Muscle layer of duodenum (tissue), 2 donors: ENCODE data around the gene IBTK.
"Not testable (repeated sequence)": the region's sequence is repeated elsewhere in the genome, so short reads cannot be mapped to it uniquely, and the experiment has no call there.

Experiments
- H3K27ac ChIP-seq: one replicate; pipeline ENCODE4 v1.7.0; 2013; ENCODE audit warnings: mild to moderate bottlenecking, low read length
- H3K27me3 ChIP-seq: one replicate; pipeline ENCODE4 v1.7.0; 2013; ENCODE audit warnings: low read depth, mild to moderate bottlenecking, control low read depth, low read length
- H3K36me3 ChIP-seq, 2 donors: one replicate each; pipeline ENCODE4 v1.7.0; 2013; ENCODE audit warnings: low read length in 2 of 2, control low read depth in 1 of 2, mild to moderate bottlenecking in 1 of 2; ENCODE audit not compliant: insufficient read depth in 2 of 2, control insufficient read depth in 1 of 2
- H3K4me1 ChIP-seq, 2 donors: one replicate each; pipeline ENCODE4 v1.7.0; 2013; ENCODE audit warnings: low read length in 2 of 2, mild to moderate bottlenecking in 2 of 2, control low read depth in 1 of 2, moderate library complexity in 1 of 2; ENCODE audit not compliant: insufficient read depth in 2 of 2, control insufficient read depth in 1 of 2
- H3K4me3 ChIP-seq, 2 donors: one replicate each; pipeline ENCODE4 v1.7.0; 2013; ENCODE audit warnings: low read length in 2 of 2, low read depth in 1 of 2, mild to moderate bottlenecking in 1 of 2
- H3K9me3 ChIP-seq, 2 donors: one replicate each; pipeline ENCODE4 v1.7.0; 2013; ENCODE audit warnings: low read length in 2 of 2, control low read depth in 1 of 2, mild to moderate bottlenecking in 1 of 2; ENCODE audit not compliant: control insufficient read depth in 1 of 2
- donor health status: healthy.

IBTK gene

GRCh38 chr6:82247505-82248272, at the start of gene IBTK:
IBTK (minus strand) TSS chr6:82247744; CDS start chr6:82240486, 7,258 bp downstream.
- H3K27me3 ChIP-seq: no peaks in the 10 kb centered on the region
- no peaks in the 10 kb centered on the region for H3K9me3 ChIP-seq
- peaks cover 6 to 20% of the 10 kb centered on the region in 2 donors for H3K4me1 ChIP-seq
- peak within 1 kb of the TSS; percentile 93 for H3K27ac ChIP-seq
- H3K36me3 ChIP-seq: peaks cover 0 to 5% of the 10 kb centered on the region in 2 donors
- peak within 1 kb of the TSS; percentile 86 to 92 for H3K4me3 ChIP-seq

GRCh38 chr6:82283771-82284410, 36.3 kb upstream of the IBTK start:
- Histone ChIP-seq H3K4me1 (no peaks in the 10 kb centered on the region), H3K27me3 (no peaks in the 10 kb centered on the region), H3K4me3 (no peak overlapping the region), H3K9me3 (no peaks in the 10 kb centered on the region), H3K36me3 (no peaks in the 10 kb centered on the region), H3K27ac (no peak overlapping the region)

- not testable (repeated sequence) for H3K4me3 ChIP-seq, H3K36me3 ChIP-seq, H3K27me3 ChIP-seq, H3K9me3 ChIP-seq, H3K27ac ChIP-seq, H3K4me1 ChIP-seq
Measured at GRCh38 chr6:82281550-82281949, 34.0 kb upstream of the IBTK start.

- no peaks in the 10 kb centered on the region for H3K27me3 ChIP-seq
- H3K9me3 ChIP-seq: no peaks in the 10 kb centered on the region
- H3K4me1 ChIP-seq: no peaks in the 10 kb centered on the region
- H3K36me3 ChIP-seq: no peaks in the 10 kb centered on the region
- no peak overlapping the region for H3K4me3 ChIP-seq
- no peak overlapping the region for H3K27ac ChIP-seq
Measured at GRCh38 chr6:82277686-82278085, 30.1 kb upstream of the IBTK start.

- no peak overlapping the region for H3K4me3 ChIP-seq
- no peaks in the 10 kb centered on the region for H3K27me3 ChIP-seq
- no peaks in the 10 kb centered on the region for H3K4me1 ChIP-seq
- H3K9me3 ChIP-seq: no peaks in the 10 kb centered on the region
- no peaks in the 10 kb centered on the region for H3K36me3 ChIP-seq
- H3K27ac ChIP-seq: no peak overlapping the region
Measured at GRCh38 chr6:82275686-82276085, 28.1 kb upstream of the IBTK start.

- Histone ChIP-seq H3K27ac (no peak overlapping the region), H3K27me3 (no peaks in the 10 kb centered on the region), H3K4me3 (no peak overlapping the region), H3K9me3 (no peaks in the 10 kb centered on the region), H3K36me3 (no peaks in the 10 kb centered on the region), H3K4me1 (no peaks in the 10 kb centered on the region)
Measured at GRCh38 chr6:82273295-82273694, 25.8 kb upstream of the IBTK start.

GRCh38 chr6:82270881-82271635, 23.5 kb upstream of the IBTK start:
- Histone ChIP-seq H3K36me3 (no peaks in the 10 kb centered on the region), H3K27ac (no peak overlapping the region), H3K9me3 (no peaks in the 10 kb centered on the region), H3K4me1 (no peaks in the 10 kb centered on the region), H3K27me3 (no peaks in the 10 kb centered on the region), H3K4me3 (no peak overlapping the region)

- Histone ChIP-seq H3K4me1 (no peaks in the 10 kb centered on the region), H3K4me3 (no peak overlapping the region), H3K27me3 (no peaks in the 10 kb centered on the region), H3K36me3 (no peaks in the 10 kb centered on the region), H3K9me3 (no peaks in the 10 kb centered on the region), H3K27ac (no peak overlapping the region)
Measured at GRCh38 chr6:82268301-82268846, 20.8 kb upstream of the IBTK start.

- Histone ChIP-seq H3K27ac (no peak overlapping the region), H3K36me3 (no peaks in the 10 kb centered on the region), H3K27me3 (no peaks in the 10 kb centered on the region), H3K9me3 (no peaks in the 10 kb centered on the region), H3K4me1 (no peaks in the 10 kb centered on the region), H3K4me3 (no peak overlapping the region)
Measured at GRCh38 chr6:82264824-82265223, 17.3 kb upstream of the IBTK start.

- Histone ChIP-seq H3K27ac (no peak overlapping the region), H3K27me3 (no peaks in the 10 kb centered on the region), H3K4me1 (no peaks in the 10 kb centered on the region), H3K9me3 (no peaks in the 10 kb centered on the region), H3K4me3 (no peak overlapping the region), H3K36me3 (no peaks in the 10 kb centered on the region)
Measured at GRCh38 chr6:82264321-82264720, 16.8 kb upstream of the IBTK start.

GRCh38 chr6:82263916-82264315, 16.4 kb upstream of the IBTK start:
- Histone ChIP-seq H3K4me1 (no peaks in the 10 kb centered on the region), H3K9me3 (no peaks in the 10 kb centered on the region), H3K27me3 (no peaks in the 10 kb centered on the region), H3K36me3 (no peaks in the 10 kb centered on the region), H3K4me3 (no peak overlapping the region), H3K27ac (no peak overlapping the region)
